GM12892 (cell line): ENCODE results near the gene BROX.

ENCODE experiments used
- POLR2A ChIP-seq: IDR thresholded peaks from 2 replicates; pipeline ENCODE4 v1.6.1; 2011; ENCODE audit warnings: low read depth, low read length, control low read depth
- TAF1 ChIP-seq: IDR thresholded peaks from 2 replicates; pipeline ENCODE4 v1.6.1; 2011; ENCODE audit warnings: low read depth, mild to moderate bottlenecking, control low read depth, low read length, borderline replicate concordance

DNA sequence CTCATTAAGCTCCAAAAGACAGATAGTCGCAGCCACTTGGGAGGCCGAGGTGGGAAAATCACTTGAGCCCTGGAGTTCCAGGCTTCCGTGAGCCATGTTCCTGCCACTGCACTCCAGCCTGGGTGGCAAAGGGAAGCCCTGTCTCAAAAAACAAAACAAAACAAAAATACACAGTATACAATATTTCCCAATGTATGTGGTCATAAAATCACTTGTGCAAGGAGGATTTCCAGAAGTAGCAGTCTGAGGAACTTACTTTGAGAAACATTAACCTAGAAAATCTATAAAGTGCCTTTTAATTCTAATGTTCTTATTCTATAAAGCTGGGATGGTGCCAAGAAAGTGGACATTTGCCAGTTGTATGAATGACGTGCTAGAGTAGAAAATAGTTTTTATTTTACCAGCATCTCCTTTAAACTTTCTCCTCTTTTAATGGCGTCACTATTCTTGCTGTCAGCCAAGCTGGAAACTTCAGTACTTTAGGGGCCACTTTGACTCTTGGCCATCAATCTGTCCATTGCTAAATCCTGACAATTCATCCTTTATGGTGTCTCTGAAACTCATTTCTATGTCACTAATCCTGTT, 47.2 kb downstream of the BROX start:
- no peak for TF ChIP-seq TAF1
- no peak for TF ChIP-seq POLR2A
